Keratinocyte (primary cell): Measurements from ENCODE around the gene MTHFD1L. TPM values are rescaled to one million over a fixed set of nuclear protein-coding genes. Genes with fewer than 3 reads are reported as not detected.

ENCODE experiments used
- DNase-seq: peaks from one replicate; pipeline ENCODE4 v3.0.0-alpha.2; 2011; ENCODE audit warnings: low read depth, missing footprints, low spot score
- FAIRE-seq: peaks from 2 replicates; lab custom pipeline; 2011; peaks lifted over from hg19 to GRCh38; lab: Jason Lieb, UNC
- H2AFZ ChIP-seq: 2 replicates; pipeline ENCODE4 v1.6.0; 2012; ENCODE audit warnings: low read length, control low read depth, inconsistent platforms; ENCODE audit not compliant: control insufficient read depth
- H3K27ac ChIP-seq: 2 replicates; pipeline ENCODE4 v1.5.1; 2011; ENCODE audit warnings: low read length; ENCODE audit not compliant: control insufficient read depth, insufficient read depth
- H3K27me3 ChIP-seq: 3 replicates; pipeline ENCODE4 v1.6.0; 2011; ENCODE audit warnings: low read length; ENCODE audit not compliant: control insufficient read depth, insufficient read depth; ENCODE audit errors: extremely low read depth
- H3K36me3 ChIP-seq, 2 experiments: 2 replicates in 1 of 2; 3 replicates in 1 of 2; pipeline ENCODE4 v1.5.1; 2011; ENCODE audit warnings: low read length in 2 of 2, mild to moderate bottlenecking in 1 of 2; ENCODE audit not compliant: control insufficient read depth in 2 of 2, insufficient read depth in 2 of 2; ENCODE audit errors: extremely low read depth in 1 of 2
- H3K4me1 ChIP-seq: 3 replicates; pipeline ENCODE4 v1.5.1; 2011; ENCODE audit warnings: low read length; ENCODE audit not compliant: control insufficient read depth, insufficient read depth; ENCODE audit errors: extremely low read depth
- H3K4me2 ChIP-seq: 3 replicates; pipeline ENCODE4 v1.6.0; 2011; ENCODE audit warnings: low read depth, low read length; ENCODE audit not compliant: control insufficient read depth, insufficient read depth; ENCODE audit errors: extremely low read depth
- H3K4me3 ChIP-seq, 3 experiments: fragments of 200-600 bp in 1 of 3; sonication (generic) in 1 of 3; 2 replicates in 2 of 3; 3 replicates in 1 of 3; pipeline ENCODE4 v1.5.1; 2011 to 2016; ENCODE audit warnings: low read length in 3 of 3, mild to moderate bottlenecking in 3 of 3, control low read depth in 2 of 3, inconsistent platforms in 1 of 3, low read depth in 1 of 3, mixed read lengths in 1 of 3, mixed run types in 1 of 3, moderate library complexity in 1 of 3; ENCODE audit not compliant: control insufficient read depth in 2 of 3, insufficient read depth in 2 of 3; ENCODE audit errors: extremely low read depth in 1 of 3
- H3K79me2 ChIP-seq: 2 replicates; pipeline ENCODE4 v1.6.0; 2012; ENCODE audit warnings: low read length; ENCODE audit not compliant: control insufficient read depth, insufficient read depth
- H3K9ac ChIP-seq: 3 replicates; pipeline ENCODE4 v1.6.0; 2011; ENCODE audit warnings: low read length; ENCODE audit not compliant: control insufficient read depth, insufficient read depth; ENCODE audit errors: extremely low read depth
- H3K9me1 ChIP-seq: 3 replicates; pipeline ENCODE4 v1.6.0; 2011; ENCODE audit warnings: low read length; ENCODE audit not compliant: control insufficient read depth, insufficient read depth; ENCODE audit errors: extremely low read depth
- H3K9me3 ChIP-seq: 2 replicates; pipeline ENCODE4 v1.5.1; 2012; ENCODE audit warnings: low read depth, low read length; ENCODE audit not compliant: control insufficient read depth
- H4K20me1 ChIP-seq: 3 replicates; pipeline ENCODE4 v1.6.0; 2011; ENCODE audit warnings: low read length; ENCODE audit not compliant: control insufficient read depth, insufficient read depth; ENCODE audit errors: extremely low read depth
- EZH2 ChIP-seq: IDR thresholded peaks from one replicate; pipeline ENCODE4 v1.6.1; 2012; ENCODE audit warnings: inconsistent platforms, mild to moderate bottlenecking, low read length, moderate library complexity
- dilution Hi-C: fragments of 300-500 bp; cut with MboI; formaldehyde crosslinking; loops from one replicate; pipeline ENCODE4 v1.7.0; 2020; ENCODE audit warnings: low sequenced_read_pairs; ENCODE audit not compliant: extremely low pct_ligation_motif_present
- polyA plus RNA-seq, 5 experiments: library from polyadenylated mRNA; depleted of rRNA in 3 of 5; stranded (reverse) in 3 of 5; stranded (forward) in 1 of 5; unstranded in 1 of 5; fragments of >200 nt; gene quantifications; 1 replicate in 1 of 5; 2 replicates in 3 of 5; 3 replicates in 1 of 5; pipeline versions ENCODE4 v1.2.1 to v1.2.3, GENCODE V29; 2011 to 2012; ENCODE audit warnings: missing spikeins in 2 of 5, low read depth in 1 of 5, low replicate concordance in 1 of 5
- TF ChIP-seq, protein P1 (sequence below), 3 experiments: IDR thresholded peaks in 1 of 3; conservative IDR thresholded peaks in 1 of 3; optimal IDR thresholded peaks in 1 of 3; 2 replicates in 2 of 3; 3 replicates in 1 of 3; pipeline versions ENCODE3 to v1.5.1; 2011; ENCODE audit warnings: low read length in 3 of 3, mild to moderate bottlenecking in 3 of 3, moderate library complexity in 2 of 3, control low read depth in 1 of 3, inconsistent platforms in 1 of 3; ENCODE audit not compliant: insufficient read depth in 2 of 3; ENCODE audit errors: extremely low read depth in 1 of 3

The MTHFD1L gene
- polyA plus RNA-seq, 1 donor (not counting 4 experiments of a cell fraction or from before 2014, with no cell fraction given), result 38.0 TPM

DNA sequence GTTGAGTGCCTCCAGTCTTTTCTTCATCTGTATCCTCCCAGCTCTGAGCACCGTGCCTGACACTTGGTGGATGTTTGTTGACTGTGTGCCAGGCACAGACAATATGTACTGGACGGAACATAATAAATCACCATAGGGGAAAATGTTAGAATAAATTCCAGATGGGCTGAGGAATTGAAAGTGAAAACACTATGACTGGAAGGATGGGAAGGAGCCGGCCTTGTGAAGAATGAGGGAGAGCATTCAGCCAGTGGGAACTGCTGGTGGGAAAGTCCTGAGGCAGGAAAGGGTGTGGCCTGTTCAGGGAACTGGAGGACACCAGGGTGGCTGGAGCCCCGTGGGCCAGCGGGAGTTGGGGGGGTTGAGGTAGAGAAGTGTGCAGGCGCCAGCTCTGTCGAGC, 75.4 kb downstream of the MTHFD1L start:
- no peaks in the 10 kb centered on the region for H3K4me1 ChIP-seq
- FAIRE-seq (no peak), DNase-seq (no peak)
- no peaks in the 10 kb centered on the region for H4K20me1 ChIP-seq
- no peaks in the 10 kb centered on the region for H3K9me1 ChIP-seq
- H2AFZ ChIP-seq, result no peak overlapping the region
- peaks cover 7 to 21% of the 10 kb centered on the region in 2 experiments for H3K36me3 ChIP-seq
- dilution Hi-C loops, result no loop called here
- no peak overlapping the region for H3K9ac ChIP-seq
- no peaks in the 10 kb centered on the region for H3K79me2 ChIP-seq
- H3K4me3 ChIP-seq, result no peak overlapping the region
- no peak overlapping the region for H3K4me2 ChIP-seq
- H3K9me3 ChIP-seq, result no peaks in the 10 kb centered on the region
- no peaks in the 10 kb centered on the region for H3K27me3 ChIP-seq
- H3K27ac ChIP-seq, result no peak overlapping the region
- TF ChIP-seq, protein P1, sequence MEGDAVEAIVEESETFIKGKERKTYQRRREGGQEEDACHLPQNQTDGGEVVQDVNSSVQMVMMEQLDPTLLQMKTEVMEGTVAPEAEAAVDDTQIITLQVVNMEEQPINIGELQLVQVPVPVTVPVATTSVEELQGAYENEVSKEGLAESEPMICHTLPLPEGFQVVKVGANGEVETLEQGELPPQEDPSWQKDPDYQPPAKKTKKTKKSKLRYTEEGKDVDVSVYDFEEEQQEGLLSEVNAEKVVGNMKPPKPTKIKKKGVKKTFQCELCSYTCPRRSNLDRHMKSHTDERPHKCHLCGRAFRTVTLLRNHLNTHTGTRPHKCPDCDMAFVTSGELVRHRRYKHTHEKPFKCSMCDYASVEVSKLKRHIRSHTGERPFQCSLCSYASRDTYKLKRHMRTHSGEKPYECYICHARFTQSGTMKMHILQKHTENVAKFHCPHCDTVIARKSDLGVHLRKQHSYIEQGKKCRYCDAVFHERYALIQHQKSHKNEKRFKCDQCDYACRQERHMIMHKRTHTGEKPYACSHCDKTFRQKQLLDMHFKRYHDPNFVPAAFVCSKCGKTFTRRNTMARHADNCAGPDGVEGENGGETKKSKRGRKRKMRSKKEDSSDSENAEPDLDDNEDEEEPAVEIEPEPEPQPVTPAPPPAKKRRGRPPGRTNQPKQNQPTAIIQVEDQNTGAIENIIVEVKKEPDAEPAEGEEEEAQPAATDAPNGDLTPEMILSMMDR (optimal IDR thresholded peaks at IDR 0.05 in 1 of 3, IDR thresholded peaks at IDR 0.05 in 1 of 3, conservative IDR thresholded peaks at IDR 0.05 in 1 of 3; ENCODE audit: extremely low read depth in 1 of 3, insufficient read depth in 2 of 3, low read length in 3 of 3), result no peak
- no peak for TF ChIP-seq EZH2

DNA sequence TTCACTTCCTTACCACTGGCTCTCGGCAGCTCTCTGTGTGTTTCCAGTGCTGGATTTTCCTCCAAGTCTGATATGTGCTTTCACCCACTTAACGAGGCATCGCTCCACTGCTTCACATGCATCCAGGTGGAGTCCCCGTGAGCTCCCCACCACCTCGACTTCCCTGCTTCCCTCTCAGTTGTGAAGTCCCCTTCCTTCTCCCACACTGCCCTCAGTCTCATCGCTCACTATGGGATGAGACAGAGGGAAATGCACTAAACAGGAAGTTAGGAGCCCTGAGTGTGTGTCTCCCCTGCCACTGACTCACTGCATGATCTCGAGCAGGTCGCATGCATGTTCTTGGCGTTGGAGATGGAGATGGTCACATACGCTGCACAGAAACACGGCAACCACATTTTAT, 84.0 kb downstream of the MTHFD1L start:
- Histone ChIP-seq H3K4me3 (no peak overlapping the region), H3K9me3 (no peaks in the 10 kb centered on the region), H3K27me3 (no peaks in the 10 kb centered on the region), H3K9ac (no peak overlapping the region), H3K9me1 (no peaks in the 10 kb centered on the region), H3K36me3 (peaks cover 2 to 10% of the 10 kb centered on the region in 2 experiments), H4K20me1 (no peaks in the 10 kb centered on the region), H3K4me1 (no peaks in the 10 kb centered on the region), H2AFZ (no peak overlapping the region), H3K4me2 (no peak overlapping the region), H3K27ac (no peak overlapping the region), H3K79me2 (no peaks in the 10 kb centered on the region)
- FAIRE-seq, result no peak
- dilution Hi-C loops, result no loop called here
- DNase-seq, result no peak
- TF ChIP-seq, protein P1 (optimal IDR thresholded peaks at IDR 0.05 in 1 of 3, IDR thresholded peaks at IDR 0.05 in 1 of 3, conservative IDR thresholded peaks at IDR 0.05 in 1 of 3; ENCODE audit: extremely low read depth in 1 of 3, insufficient read depth in 2 of 3, low read length in 3 of 3), result no peak
- TF ChIP-seq EZH2, result no peak
